Keratinocyte (primary cell): ENCODE data around the gene JADE2. TPM values are rescaled to one million over a fixed set of nuclear protein-coding genes. Genes with fewer than 3 reads are reported as not detected.

Experiments
- DNase-seq: peaks from one replicate; pipeline ENCODE4 v3.0.0-alpha.2; 2011; ENCODE audit warnings: low read depth, missing footprints, low spot score
- FAIRE-seq: peaks from 2 replicates; lab custom pipeline; 2011; peaks lifted over from hg19 to GRCh38; lab: Jason Lieb, UNC
- H2AFZ ChIP-seq: 2 replicates; pipeline ENCODE4 v1.6.0; 2012; ENCODE audit warnings: low read length, control low read depth, inconsistent platforms; ENCODE audit not compliant: control insufficient read depth
- H3K27ac ChIP-seq: 2 replicates; pipeline ENCODE4 v1.5.1; 2011; ENCODE audit warnings: low read length; ENCODE audit not compliant: control insufficient read depth, insufficient read depth
- H3K27me3 ChIP-seq: 3 replicates; pipeline ENCODE4 v1.6.0; 2011; ENCODE audit warnings: low read length; ENCODE audit not compliant: control insufficient read depth, insufficient read depth; ENCODE audit errors: extremely low read depth
- H3K36me3 ChIP-seq, 2 experiments: 2 replicates in 1 of 2; 3 replicates in 1 of 2; pipeline ENCODE4 v1.5.1; 2011; ENCODE audit warnings: low read length in 2 of 2, mild to moderate bottlenecking in 1 of 2; ENCODE audit not compliant: control insufficient read depth in 2 of 2, insufficient read depth in 2 of 2; ENCODE audit errors: extremely low read depth in 1 of 2
- H3K4me1 ChIP-seq: 3 replicates; pipeline ENCODE4 v1.5.1; 2011; ENCODE audit warnings: low read length; ENCODE audit not compliant: control insufficient read depth, insufficient read depth; ENCODE audit errors: extremely low read depth
- H3K4me2 ChIP-seq: 3 replicates; pipeline ENCODE4 v1.6.0; 2011; ENCODE audit warnings: low read depth, low read length; ENCODE audit not compliant: control insufficient read depth, insufficient read depth; ENCODE audit errors: extremely low read depth
- H3K4me3 ChIP-seq, 3 experiments: fragments of 200-600 bp in 1 of 3; sonication (generic) in 1 of 3; 2 replicates in 2 of 3; 3 replicates in 1 of 3; pipeline ENCODE4 v1.5.1; 2011 to 2016; ENCODE audit warnings: low read length in 3 of 3, mild to moderate bottlenecking in 3 of 3, control low read depth in 2 of 3, inconsistent platforms in 1 of 3, low read depth in 1 of 3, mixed read lengths in 1 of 3, mixed run types in 1 of 3, moderate library complexity in 1 of 3; ENCODE audit not compliant: control insufficient read depth in 2 of 3, insufficient read depth in 2 of 3; ENCODE audit errors: extremely low read depth in 1 of 3
- H3K79me2 ChIP-seq: 2 replicates; pipeline ENCODE4 v1.6.0; 2012; ENCODE audit warnings: low read length; ENCODE audit not compliant: control insufficient read depth, insufficient read depth
- H3K9ac ChIP-seq: 3 replicates; pipeline ENCODE4 v1.6.0; 2011; ENCODE audit warnings: low read length; ENCODE audit not compliant: control insufficient read depth, insufficient read depth; ENCODE audit errors: extremely low read depth
- H3K9me1 ChIP-seq: 3 replicates; pipeline ENCODE4 v1.6.0; 2011; ENCODE audit warnings: low read length; ENCODE audit not compliant: control insufficient read depth, insufficient read depth; ENCODE audit errors: extremely low read depth
- H3K9me3 ChIP-seq: 2 replicates; pipeline ENCODE4 v1.5.1; 2012; ENCODE audit warnings: low read depth, low read length; ENCODE audit not compliant: control insufficient read depth
- H4K20me1 ChIP-seq: 3 replicates; pipeline ENCODE4 v1.6.0; 2011; ENCODE audit warnings: low read length; ENCODE audit not compliant: control insufficient read depth, insufficient read depth; ENCODE audit errors: extremely low read depth
- CTCF ChIP-seq, 3 experiments: IDR thresholded peaks in 1 of 3; conservative IDR thresholded peaks in 1 of 3; optimal IDR thresholded peaks in 1 of 3; 2 replicates in 2 of 3; 3 replicates in 1 of 3; pipeline versions ENCODE3 to v1.5.1; 2011; ENCODE audit warnings: low read length in 3 of 3, mild to moderate bottlenecking in 3 of 3, moderate library complexity in 2 of 3, control low read depth in 1 of 3, inconsistent platforms in 1 of 3; ENCODE audit not compliant: insufficient read depth in 2 of 3; ENCODE audit errors: extremely low read depth in 1 of 3
- EZH2 ChIP-seq: IDR thresholded peaks from one replicate; pipeline ENCODE4 v1.6.1; 2012; ENCODE audit warnings: inconsistent platforms, mild to moderate bottlenecking, low read length, moderate library complexity
- dilution Hi-C: fragments of 300-500 bp; cut with MboI; formaldehyde crosslinking; loops from one replicate; pipeline ENCODE4 v1.7.0; 2020; ENCODE audit warnings: low sequenced_read_pairs; ENCODE audit not compliant: extremely low pct_ligation_motif_present
- polyA plus RNA-seq, 5 experiments: library from polyadenylated mRNA; depleted of rRNA in 3 of 5; stranded (reverse) in 3 of 5; stranded (forward) in 1 of 5; unstranded in 1 of 5; fragments of >200 nt; gene quantifications; 1 replicate in 1 of 5; 2 replicates in 3 of 5; 3 replicates in 1 of 5; pipeline versions ENCODE4 v1.2.1 to v1.2.3, GENCODE V29; 2011 to 2012; ENCODE audit warnings: missing spikeins in 2 of 5, low read depth in 1 of 5, low replicate concordance in 1 of 5

Gene JADE2
- polyA plus RNA-seq, 1 donor (not counting 4 experiments of a cell fraction or from before 2014, with no cell fraction given): 11.1 TPM

- Histone ChIP-seq H3K9ac (no peak overlapping the region), H3K36me3 (peaks cover 6 to 44% of the 10 kb centered on the region in 2 experiments), H2AFZ (no peak overlapping the region), H3K79me2 (peaks cover 9% of the 10 kb centered on the region), H4K20me1 (no peaks in the 10 kb centered on the region), H3K27ac (no peak overlapping the region), H3K4me2 (no peak overlapping the region), H3K27me3 (no peaks in the 10 kb centered on the region), H3K9me1 (peaks cover 7% of the 10 kb centered on the region), H3K4me3 (no peak overlapping the region), H3K4me1 (peaks cover 12% of the 10 kb centered on the region), H3K9me3 (no peaks in the 10 kb centered on the region)
- dilution Hi-C loops: no loop called here
- TF ChIP-seq CTCF (optimal IDR thresholded peaks at IDR 0.05 in 1 of 3, IDR thresholded peaks at IDR 0.05 in 1 of 3, conservative IDR thresholded peaks at IDR 0.05 in 1 of 3; ENCODE audit: extremely low read depth in 1 of 3, insufficient read depth in 2 of 3, low read length in 3 of 3): no peak
- no peak for TF ChIP-seq EZH2
- FAIRE-seq (no peak), DNase-seq (no peak)
Observed at GRCh38 chr5:134536876-134537275, 11.4 kb downstream of the JADE2 start.

- Histone ChIP-seq H3K79me2 (peaks cover 5% of the 10 kb centered on the region), H2AFZ (no peak overlapping the region), H3K4me1 (peaks cover 12% of the 10 kb centered on the region), H4K20me1 (no peaks in the 10 kb centered on the region), H3K9me3 (no peaks in the 10 kb centered on the region), H3K9me1 (peaks cover 7% of the 10 kb centered on the region), H3K9ac (no peak overlapping the region), H3K36me3 (peaks cover 6 to 45% of the 10 kb centered on the region in 2 experiments), H3K27me3 (no peaks in the 10 kb centered on the region), H3K4me2 (no peak overlapping the region), H3K27ac (no peak overlapping the region), H3K4me3 (no peak overlapping the region)
- DNase-seq (no peak), FAIRE-seq (no peak)
- dilution Hi-C loops: no loop called here
- TF ChIP-seq EZH2 (no peak), CTCF (optimal IDR thresholded peaks at IDR 0.05 in 1 of 3, IDR thresholded peaks at IDR 0.05 in 1 of 3, conservative IDR thresholded peaks at IDR 0.05 in 1 of 3; ENCODE audit: extremely low read depth in 1 of 3, insufficient read depth in 2 of 3, low read length in 3 of 3) (no peak)
Observed at GRCh38 chr5:134537297-134537696, 11.8 kb downstream of the JADE2 start.
